Activated CD4-positive, alpha-beta T cell treated with anti-CD3 and anti-CD28 coated beads for 4 hours (primary cell): Measurements from ENCODE around the gene CAPRIN1.

Experiments used
- DNase-seq, 2 donors: peaks; one replicate each; pipeline ENCODE4 v3.0.0-alpha.2; 2020

The CAPRIN1 gene, protein sequence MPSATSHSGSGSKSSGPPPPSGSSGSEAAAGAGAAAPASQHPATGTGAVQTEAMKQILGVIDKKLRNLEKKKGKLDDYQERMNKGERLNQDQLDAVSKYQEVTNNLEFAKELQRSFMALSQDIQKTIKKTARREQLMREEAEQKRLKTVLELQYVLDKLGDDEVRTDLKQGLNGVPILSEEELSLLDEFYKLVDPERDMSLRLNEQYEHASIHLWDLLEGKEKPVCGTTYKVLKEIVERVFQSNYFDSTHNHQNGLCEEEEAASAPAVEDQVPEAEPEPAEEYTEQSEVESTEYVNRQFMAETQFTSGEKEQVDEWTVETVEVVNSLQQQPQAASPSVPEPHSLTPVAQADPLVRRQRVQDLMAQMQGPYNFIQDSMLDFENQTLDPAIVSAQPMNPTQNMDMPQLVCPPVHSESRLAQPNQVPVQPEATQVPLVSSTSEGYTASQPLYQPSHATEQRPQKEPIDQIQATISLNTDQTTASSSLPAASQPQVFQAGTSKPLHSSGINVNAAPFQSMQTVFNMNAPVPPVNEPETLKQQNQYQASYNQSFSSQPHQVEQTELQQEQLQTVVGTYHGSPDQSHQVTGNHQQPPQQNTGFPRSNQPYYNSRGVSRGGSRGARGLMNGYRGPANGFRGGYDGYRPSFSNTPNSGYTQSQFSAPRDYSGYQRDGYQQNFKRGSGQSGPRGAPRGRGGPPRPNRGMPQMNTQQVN

DNA sequence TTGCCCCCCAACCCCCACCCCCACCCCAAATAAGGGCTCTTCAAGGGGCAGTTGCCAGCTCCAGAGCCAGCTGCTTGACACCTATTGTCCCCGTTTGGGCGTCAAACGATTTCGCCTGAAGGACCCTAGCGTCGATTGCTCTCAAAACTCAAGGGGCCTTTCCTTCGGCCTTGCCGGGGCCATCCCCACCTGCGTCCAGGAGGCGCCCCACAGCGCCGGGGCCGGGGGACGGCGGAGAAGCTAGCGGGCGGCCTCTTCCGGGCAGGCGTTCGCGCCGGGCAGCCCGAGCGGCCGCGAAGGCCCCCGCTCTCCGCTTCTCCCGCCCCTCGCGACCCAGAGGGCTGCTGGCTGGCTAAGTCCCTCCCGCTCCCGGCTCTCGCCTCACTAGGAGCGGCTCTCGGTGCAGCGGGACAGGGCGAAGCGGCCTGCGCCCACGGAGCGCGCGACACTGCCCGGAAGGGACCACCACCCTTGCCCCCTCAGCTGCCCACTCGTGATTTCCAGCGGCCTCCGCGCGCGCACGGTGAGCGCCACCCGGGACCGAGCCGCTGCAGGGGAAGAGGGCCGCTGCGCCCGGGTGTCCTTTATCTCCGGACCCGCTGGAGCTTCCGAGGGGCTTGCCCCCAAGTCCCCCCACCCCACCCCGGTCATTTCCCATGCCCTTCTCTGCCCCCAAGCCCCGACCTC is at the start of gene CAPRIN1:
Gene CAPRIN1 (plus strand): TSS at position 383 of the 687 bp plus-strand sequence. CDS start 690 bp downstream, outside the sequence.
- DNase-seq, result peak; percentile 79 to 86

DNA sequence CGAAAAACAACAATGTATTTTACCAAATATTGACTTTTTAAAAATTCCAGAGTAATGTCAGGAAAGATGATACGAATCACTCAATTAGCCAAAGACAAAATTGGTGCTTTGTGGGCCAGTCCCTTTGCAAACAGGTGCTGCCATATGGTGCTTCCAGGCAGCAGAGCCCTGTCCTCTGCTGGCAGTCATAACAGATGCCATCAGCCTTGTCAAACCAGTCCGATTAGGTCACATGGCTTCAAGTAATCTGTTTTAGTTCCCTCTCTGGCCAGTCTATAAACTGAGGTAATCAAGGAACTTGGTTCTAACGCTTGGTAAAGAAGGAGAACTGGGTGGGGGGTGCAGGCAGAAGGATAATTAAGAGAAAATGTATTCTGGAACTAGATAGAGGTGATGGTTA is 49.1 kb upstream of the CAPRIN1 start:
- no peak for DNase-seq

DNA sequence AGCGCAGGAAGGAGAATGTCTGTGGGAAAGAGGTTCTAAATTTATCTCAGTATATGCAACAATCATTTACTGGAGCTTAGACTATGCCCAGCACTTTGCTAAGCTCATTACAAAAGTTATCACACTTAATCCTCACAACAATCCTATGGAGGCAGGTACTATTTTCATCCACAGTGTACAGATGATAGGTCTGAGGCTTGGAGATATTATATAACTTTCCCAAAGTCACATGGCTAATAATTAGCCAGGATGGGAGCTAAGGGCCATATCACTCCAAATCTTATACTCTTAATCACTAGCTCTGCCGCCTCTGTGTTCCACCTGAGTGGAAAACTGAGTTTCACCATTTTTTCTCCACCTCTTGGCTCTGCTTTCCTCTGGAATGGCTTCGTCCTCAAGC is 47.3 kb upstream of the CAPRIN1 start:
- no peak for DNase-seq

DNA sequence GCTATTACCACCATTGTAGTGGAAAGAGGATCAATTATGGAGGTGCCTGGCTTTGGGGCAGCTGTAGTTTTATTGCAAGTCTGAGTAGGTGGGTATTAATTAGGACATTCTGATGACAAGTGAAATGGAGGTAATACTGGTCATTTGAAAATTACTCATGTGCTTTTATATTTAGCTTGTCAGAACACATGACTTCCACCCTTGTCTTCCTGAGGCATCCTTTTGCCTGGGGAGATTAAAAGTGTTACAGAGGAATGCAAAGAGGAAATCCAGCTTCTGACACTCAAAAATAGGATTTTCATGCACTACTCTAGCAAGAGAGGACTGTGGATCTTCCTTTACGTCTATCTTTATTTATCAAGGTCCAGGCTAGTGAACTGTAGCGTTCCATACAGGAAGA is 44.7 kb upstream of the CAPRIN1 start:
- no peak for DNase-seq

DNA sequence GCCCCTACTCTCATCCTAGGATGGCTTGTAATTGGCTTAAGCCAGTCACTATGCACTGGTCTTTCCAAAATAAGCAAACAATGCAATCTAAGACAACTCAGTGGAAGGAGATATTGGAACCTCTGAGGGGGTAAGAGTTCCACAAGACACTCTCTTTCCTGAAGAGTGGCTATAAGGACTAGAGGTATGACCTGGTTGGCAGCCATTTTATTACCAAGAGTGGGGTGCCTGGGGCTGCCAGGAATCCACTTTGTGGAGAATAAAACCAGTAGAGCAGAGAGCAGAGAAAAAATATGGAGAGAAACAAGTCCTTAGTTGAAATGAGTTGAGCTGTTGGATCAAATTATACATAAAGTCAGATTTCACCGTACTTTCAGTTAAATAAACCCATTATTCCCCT is 38.8 kb upstream of the CAPRIN1 start:
- DNase-seq, result no peak

DNA sequence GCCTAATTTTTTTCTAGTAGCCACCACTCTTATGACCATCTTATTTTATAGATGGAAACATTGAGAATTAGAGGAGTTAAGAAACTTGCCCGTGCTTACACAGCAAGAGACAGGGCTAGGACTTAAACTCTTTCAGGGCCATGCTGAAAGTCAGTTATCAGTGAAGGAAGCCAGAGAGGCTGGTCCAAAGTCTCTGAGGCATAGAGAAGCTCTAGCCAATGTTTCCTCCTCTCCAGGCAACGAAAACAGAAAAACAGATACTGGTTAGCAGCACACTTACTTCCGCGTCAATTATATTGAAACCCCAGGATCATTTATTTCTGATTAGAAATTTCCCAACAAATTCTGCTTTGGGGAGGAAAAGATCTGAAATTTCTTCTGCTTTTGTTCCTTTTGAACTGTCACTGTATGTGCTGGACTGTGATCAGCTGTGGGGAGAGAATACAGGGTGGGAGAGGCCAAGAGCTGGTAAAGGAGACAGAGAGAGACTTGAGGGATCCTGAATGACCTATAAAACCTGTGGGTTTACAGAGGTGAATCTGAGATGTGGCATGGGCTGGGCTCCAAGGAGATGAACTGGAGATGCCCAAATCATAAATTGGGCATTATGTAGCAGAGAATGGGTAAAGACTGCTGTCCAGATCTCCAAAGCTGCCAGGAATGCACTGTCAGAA is 37.5 kb upstream of the CAPRIN1 start:
- no peak for DNase-seq

DNA sequence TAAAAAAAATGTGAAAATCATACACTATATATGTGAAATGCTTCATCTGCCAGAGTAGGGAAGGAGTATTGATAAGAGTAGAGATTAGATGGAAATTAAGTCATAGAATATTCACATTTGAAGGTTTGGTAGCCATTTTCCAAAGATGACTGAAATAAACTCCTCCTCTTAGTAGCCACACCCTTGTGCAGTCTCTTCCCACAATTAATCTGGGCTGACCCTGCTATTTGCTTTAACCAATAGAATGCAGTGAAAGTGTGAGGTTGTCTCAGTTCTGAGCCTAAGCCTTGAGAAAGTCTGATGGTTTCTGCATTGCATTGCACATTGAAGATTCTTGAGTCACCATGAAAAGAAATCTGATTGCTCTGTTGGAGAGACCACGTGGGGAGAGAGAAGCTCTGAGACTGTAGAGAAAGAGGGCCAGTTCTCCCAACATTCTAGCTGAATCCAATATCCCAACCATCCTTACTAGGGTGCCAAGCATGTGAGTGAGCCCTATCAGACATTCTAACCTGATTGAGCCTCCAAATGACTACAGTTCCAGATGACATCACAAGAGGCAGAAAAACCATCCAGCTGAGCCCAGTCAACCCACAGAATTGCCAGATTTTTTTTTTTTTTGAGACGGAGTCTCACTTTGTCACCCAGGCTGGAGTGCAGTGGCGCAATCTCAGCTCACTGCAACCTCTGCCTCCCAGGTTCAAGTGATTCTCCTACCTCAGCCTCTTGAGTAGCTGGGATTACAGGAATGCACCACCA is 29.4 kb upstream of the CAPRIN1 start:
- no peak for DNase-seq

DNA sequence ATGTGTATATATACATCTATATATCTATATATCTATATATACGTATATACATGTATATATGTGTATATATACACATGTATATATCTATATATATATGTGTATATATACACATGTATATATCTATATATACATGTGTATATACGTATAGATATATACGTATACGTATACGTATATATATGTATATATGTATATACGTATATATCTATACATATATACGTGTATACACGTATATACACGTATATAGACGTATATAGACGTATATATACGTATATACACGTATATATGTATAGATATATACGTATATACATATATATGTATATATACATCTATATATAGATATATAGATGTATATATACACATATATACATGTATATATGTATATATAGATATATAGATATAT is 25.1 kb upstream of the CAPRIN1 start:
- DNase-seq, result no peak

DNA sequence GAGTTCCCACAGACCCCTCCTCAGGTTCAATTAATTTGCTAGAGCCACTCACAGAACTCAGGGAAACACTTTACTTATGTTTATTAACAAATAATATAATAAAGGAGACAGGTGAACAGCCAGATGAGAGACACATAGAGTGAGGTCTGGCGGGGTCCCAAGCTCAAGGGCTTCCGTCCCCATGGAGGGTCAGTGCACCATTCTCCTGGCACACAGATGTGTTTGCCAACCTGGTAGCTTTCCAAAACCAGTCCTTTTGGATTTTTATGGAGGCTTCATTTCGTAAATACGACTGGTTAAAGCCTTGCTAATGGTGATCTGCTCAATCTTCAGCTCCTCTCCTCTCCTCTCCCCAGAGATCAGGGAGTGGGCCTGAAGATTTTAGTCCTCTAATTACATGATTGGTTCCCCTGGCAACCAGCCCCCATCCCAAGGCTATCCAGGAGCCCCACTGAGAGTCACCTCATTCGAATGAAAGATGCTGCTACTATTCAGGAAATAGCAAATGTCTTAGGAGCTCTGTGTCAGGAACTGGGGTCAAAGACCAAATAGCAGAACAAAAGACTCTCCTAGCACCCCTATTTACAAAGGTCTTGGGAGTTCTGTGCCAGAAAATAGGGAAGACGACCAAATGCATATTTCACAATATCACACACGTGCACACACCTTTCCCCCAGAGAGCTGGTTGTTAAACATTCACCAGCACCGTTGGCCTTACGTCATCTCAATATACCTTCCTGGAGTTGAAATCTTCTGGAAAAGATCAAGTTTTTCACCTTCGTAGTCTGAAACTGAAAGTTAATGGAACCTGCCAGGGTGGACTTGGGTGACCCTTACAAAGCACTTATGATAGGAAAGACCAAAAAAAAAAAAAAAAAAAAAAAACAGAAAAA is 23.8 kb upstream of the CAPRIN1 start:
- no peak for DNase-seq

DNA sequence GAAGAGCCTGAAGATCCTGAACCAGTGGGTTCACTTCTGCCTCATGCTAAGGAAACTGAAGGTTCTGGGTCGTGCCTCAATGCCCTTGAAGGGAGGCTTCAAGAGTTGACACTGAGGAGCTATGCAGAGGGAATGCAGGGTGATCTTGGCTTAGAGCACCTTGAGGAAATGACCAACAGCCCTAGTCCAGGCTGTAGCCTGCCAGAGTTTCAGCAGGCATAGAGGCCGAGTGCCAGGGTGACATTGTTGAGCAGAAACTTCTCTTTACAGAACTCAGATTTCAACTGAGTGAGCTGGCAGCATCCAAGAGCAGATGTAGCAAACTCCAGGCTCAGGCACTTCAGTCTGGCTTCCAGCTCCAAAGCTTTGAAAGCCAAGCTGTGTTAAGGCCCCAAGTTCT is 23.1 kb upstream of the CAPRIN1 start:
- no peak for DNase-seq

DNA sequence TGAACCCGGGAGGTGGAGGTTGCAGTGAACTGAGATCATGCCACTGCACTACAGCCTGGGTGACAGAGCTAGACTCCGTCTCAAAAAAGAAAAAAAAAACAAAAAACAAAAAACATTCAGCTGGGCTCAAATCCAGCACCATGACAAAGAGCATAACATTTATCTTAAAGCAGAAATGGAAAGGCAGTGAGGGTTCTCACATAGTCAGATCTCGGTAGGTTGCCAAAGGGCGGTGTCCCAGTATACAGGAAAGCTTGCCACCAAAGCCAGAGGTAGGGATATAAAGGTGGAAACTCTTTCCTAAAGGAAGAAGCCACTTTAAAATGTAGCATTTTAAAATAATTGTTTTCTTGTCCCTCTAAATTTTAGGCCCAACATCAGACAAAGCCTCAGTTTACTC is 22.4 kb upstream of the CAPRIN1 start:
- no peak for DNase-seq

DNA sequence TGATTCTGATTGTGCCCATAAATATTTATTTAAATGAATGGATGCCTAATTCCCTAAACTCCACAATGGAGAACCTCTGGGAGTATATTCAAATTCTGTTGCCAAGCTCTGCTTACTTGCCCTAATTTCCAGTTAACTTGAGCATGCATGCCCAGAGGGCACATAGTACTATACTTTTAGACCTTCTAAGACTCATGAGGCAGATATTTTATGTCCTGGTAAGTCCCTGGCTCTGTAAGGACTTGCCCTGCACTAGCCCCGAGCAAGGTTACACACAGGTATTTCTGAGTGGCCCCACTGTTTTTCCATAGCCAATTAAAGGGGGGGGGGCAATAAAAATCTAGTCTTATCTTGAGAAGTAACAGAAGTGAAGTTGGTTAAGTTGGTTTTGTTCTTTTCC is 21.1 kb upstream of the CAPRIN1 start:
- no peak for DNase-seq

DNA sequence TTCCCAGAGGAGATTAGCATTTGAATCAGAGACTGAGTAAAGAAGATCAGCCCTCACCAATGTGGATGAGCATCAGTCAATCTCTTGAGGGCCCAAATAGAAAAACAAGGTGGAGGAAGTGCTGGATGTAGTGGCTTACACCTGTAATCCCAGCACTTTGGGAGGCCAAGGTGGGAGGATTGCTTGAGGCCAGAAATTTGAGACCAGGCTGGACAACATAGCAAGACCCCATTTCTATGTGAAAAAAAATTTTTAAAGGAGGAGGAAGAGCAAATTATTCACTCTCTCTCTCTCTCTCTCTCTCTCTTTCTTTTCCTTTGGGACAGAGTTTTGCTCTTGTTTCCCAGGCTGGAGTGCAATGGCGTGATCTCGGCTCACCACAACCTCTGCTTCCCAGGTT is 18.1 kb upstream of the CAPRIN1 start:
- DNase-seq, result no peak

DNA sequence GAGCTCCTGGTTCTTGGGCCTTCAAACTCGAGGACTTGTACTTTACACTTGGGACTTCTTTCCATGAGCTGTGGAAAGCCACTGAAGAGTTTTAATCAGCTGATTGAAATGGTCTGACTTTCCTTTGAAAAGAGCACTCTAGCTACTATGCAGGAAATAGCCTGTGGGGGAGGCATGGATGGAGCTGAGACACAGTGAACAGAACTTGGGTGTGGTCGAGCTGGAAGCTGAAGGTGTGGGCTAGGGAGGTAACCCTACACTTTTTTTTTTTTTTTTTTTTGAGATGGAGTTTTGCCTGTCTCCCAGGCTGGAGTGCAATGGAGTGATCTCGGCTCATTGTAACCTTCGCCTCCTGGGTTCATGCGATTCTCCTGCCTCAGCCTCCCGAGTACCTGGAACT is 17.5 kb upstream of the CAPRIN1 start:
- DNase-seq, result no peak

DNA sequence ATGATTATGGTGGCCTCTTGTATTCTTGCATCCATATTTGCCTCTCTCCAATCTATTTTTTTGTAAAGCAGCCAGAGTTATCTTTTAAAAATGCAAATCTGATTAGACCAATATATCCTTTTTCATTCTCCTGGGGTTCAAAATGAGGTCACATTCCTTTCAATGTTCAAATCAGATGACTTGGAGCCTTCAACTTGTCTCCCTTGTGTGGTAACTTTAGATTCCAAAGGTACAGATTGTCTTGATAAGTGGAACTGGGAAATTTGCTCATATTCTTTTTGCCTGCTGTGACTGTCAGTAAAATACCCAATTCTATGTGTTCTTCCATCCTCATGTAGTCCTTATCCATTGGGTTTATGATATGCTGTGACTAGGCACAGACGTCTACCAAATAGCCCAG is 15.1 kb upstream of the CAPRIN1 start:
- no peak for DNase-seq

DNA sequence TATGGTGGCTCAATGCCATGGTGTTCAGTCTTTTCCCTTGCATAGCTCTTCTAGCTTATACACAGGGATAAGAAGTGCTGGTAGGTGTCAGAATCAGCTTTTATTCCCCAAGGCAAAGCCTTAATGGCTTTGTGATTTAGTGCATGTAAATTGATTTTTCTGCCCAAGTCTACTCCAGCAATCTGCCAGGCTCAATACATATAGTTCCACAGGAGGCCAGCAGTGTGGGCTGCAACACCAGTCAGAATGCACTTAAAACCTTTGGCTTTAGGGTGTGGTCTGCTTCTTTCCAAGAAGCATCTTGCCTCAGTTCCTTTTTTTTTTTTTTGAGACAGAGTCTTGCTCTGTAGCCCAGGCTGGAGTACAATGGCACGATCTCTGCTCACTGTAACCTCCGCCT is 14.5 kb upstream of the CAPRIN1 start:
- DNase-seq, result no peak

DNA sequence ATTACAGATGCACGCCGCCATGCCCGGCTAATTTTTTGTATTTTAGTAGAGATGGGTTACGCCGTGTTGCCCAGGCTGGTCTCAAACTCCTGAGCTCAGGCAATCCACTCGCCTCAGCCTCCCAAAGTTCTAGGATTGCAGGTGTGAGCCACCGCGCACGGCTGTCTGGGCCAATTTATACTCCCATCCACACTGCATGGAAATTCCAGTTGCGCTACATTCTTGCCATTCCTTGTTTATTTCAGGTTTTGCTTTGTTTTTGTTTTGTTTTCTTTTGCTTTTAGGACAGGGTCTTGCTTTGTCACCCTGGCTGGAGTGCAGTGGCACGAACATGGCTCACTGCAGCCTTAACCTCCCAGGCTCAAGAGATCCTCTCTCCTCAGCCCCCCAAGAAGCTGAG is 11.0 kb upstream of the CAPRIN1 start:
- no peak for DNase-seq

DNA sequence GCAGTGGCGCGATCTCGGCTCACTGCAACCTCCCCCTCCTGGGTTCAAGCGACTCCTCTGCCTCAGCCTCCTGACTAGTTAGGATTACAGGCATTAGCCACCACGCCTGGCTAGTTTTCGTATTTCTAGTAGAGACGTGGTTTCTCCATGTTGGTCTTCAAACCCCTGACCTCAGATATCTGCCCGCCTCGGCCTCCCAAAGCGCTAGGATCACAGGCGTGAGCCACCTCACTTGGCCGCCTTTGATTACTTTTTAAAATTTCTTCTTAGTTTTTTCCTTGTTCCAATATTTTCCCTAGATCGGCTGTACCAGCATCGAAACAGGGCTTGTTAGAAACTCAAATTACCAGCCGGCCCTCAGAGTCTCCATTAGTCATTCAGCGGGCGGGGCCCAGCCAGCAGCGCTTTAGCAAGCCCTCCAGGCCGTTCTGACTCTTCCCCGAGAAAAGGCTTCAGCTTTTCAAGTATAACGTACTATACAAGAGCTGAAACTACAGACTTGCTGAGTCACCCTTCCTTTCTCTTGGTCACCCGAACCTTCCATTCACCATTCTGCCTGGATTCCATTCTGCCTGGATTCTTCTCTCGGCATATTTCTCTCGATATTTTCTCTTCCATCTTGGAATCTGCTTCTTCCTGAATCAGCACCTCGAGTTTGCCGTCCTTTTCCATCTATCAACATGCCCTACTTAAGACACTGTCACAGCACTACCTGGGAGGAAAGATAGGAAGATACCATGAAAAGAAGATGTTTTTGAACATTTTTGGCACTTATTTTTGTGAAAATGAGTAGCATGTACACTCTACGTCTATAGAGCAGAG is 6.7 kb upstream of the CAPRIN1 start:
- DNase-seq, result no peak

DNA sequence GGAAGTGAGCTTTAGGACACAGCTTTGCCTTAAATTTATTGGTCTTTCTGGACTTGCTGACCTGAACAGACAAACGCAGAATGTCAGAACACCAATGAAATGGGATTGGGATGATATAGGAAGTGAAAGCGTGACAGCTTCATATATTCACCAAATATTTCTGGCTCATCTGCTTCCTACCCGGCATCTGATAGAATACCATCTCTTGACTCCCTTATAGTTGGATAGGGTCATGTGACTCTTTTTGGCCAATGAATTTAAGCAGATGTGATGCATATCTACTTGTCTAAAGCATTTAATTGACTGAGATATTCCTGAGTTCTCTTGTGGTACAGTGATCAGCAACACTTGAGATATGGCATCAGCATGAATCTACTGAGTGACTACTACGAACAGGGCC is 2.5 kb upstream of the CAPRIN1 start:
- DNase-seq, result no peak

DNA sequence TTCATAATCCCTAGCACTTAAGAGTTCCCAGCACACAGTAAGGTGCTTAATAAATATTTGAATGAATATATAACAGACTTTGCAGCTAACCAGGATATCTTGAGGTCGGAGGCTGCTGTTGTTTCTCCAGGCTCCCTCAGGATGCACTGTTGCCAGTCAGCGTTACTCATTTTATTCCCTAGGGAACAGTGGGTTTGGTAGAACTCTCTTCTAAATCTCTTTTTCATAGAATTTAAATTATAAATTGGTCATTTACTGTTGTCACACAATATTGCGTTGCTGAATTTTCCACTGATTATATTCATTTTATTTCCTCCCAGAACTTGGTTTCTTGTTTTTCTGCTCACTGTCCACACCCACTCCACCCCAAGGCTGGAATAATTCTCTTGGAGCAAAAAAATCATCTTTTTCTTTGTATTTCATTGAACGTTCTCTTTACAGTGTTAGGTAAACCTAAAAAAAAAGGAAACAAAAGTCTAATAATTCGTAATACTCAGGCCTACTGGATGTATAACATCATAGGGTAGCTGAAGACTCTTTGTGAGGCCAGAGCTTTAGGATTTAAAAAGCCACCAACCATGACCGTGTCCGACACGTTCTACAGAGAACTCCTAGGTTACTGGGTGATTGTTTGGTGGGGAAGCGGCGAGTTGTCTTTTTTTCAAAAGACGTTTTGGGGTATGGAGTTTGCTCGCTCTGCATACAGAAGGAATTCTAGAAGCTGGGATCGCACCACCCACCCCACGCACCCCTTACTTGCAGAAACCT is 766 bp upstream of the CAPRIN1 start:
- no peak for DNase-seq
